ENCODE results near the gene CEACAM20. TPM values are rescaled to one million over a fixed set of nuclear protein-coding genes. Genes with fewer than 3 reads are reported as not detected.
"Not testable (repeated sequence)": the region's sequence is repeated elsewhere in the genome, so short reads cannot be mapped to it uniquely, and the experiment has no call there.

Gene CEACAM20
- total RNA-seq = not detected in 2 replicates
- not detected for polyA plus RNA-seq (2012)

DNA sequence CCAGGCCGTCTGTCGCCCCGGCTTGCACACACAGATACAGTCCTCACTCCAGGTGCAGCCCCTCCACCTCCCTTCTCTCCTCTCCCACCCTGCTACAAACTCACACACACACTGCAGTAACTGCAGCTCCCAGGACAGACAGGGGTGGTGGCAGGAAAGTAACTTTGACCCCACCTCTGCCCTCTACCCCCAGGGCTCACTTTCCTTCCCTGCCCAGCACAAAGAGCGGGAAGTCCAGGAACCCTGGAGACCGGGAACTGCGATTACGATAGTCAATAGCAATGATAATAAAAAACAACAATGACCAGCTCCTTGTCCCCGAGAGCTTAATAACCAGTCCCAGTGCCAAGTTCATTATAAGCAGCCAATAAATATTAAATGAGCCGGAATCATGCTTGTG, at the start of gene CEACAM20:
Gene CEACAM20 (minus strand): TSS at position 140 of the 400 bp plus-strand sequence. CDS start 166 bp downstream, outside the sequence.
- DNase-seq (ENCODE audit: low read depth) = no peak

DNA sequence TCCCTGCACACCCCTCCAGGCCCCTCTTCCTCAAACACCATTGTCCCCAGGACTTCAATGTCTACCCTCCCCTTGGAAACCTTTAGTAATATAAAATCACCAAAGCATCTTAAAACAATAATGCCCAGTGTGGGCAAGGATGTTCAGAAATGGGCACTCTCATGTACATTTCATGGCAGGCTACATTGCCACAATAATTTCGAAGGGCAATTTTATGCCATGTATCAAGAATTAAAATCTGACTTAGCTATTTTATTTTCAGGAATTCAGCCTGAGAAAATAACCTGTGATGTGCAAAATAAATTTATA, 48.0 kb upstream of the CEACAM20 start:
- DNase-seq (ENCODE audit: low read depth) = no peak

DNA sequence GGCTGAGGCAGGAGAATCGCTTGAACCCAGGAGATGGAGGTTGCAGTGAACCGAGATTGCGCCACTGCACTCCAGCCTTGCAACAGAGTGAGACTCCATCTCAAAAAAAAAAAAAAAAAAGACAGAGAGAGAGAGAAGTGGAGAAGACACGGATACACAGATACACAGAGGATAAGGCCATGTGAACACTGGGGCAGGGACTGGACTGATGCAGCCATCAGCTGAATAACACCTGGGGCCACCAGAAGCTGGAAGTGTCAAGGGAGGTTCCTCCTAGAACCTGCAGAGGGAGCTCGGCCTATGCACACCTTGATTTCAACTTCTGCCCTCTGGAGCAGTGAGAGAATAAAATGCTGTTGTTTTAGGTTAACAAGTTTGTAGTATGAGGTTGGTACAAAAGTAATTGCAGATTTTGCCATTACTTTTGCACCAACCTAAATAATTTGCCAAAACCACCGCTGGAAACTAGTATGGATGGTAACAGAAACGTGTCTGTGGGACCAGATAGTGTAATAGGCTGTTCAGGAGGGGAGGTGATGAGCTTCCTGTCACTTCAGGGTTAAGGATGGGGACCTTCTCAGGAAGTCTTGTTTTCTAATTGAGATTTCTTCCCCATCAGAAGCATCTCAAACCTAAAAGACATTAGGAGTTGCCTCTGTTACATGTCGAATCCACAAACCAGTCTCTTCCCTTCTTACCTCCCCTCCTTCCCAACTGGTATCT, 47.5 kb upstream of the CEACAM20 start:
- DNase-seq (ENCODE audit: low read depth) = peak; percentile 24

DNA sequence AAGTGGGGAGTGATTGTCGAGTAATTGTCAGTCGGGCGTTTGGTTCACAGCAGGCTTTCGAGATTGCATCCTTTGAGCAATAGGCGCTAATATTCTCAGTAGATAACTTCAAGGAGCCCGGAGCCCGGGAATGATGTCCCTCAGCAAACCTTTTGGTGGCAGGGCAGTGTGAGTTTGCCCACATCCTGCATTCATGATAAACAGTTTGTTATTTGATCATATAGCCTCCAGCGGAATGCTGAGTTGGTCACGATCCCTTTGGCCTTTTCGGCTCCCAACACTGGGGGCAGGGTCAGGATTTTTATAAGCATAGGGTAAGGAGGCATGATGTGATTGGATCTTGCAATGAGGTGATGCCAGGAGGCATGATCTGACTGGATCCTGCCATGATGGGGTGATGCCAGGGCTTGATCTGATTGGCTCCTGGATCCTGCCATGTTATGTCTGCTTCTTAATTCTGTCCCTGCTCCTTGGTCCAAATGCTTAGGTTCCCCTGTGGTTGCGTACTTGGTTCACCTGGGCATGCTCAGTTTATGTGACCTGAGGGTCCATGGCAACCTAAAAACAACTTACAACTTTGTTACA, 45.7 kb upstream of the CEACAM20 start:
- DNase-seq (ENCODE audit: low read depth) = no peak

DNA sequence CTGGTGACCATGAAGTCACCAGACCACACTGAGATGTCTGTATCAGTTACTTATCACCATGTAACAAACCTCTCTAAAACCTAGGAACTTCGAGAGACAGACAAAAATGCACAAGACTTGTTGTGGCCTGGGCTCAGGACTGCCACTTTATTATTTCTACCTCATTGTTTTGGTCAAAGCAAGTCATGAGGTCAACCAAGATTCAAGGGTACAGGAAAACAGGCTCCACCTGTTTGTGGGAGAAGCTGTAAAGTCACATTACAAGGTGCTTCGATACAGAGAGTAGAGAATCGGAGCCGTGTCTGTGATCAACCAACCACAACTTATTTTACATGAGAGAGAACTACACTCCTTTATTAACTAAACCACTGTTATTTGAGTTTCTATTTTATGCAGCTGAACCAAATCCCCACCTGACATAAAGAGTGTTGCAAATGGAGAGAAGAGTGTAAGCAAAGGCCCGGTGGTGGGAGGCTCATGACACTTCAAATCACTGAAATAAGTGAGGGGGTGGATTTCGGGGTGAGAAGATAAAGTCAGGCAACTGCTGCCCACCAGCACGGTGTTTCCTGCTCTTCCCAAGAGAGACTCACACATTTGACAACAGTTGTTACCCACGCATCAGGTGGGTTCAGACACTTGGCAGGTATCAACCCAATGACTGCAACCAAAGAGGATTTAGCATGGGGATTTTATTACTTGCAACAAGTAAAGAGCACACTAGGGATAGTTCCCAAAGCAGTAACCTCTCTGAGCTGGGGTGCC, 44.9 kb upstream of the CEACAM20 start:
- DNase-seq (ENCODE audit: low read depth) = no peak

DNA sequence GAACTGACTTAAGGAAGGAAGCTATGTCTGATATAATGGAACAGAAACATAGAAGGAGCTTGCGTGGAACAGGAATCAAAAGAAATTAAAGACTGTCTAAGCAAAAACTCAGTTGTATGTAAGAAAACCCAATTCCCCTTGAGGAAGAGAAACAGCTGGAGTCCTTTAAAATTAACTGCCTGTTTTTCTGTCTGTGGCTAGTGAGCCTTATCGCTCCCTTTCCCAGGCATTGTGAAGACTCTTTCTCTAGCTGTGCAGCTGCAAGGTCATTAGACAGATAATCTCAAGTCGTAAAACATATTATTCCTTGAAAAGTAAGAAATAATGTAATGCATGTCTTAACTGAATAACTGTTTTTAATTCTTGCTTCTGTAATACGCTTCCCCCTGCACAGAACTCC, 44.2 kb upstream of the CEACAM20 start:
- DNase-seq (ENCODE audit: low read depth) = no peak

DNA sequence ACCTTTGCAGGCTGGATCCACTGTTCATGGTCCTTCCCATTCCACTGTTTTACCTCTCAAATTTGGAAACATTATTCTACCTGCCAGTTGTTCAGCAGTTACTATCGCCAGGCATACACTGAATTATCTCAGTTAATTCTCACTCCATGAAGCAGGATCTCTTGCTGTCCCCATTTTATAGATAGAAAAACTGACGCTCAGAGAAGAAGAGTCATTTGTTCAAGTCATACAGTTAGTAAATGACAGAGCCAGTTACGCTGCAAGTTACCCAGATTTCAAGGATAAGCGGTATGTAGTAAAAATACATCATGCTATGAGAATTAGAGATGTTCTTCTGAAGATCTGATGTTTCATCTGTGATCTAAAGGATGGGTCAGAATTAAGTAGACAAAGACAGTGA, 43.7 kb upstream of the CEACAM20 start:
- no peak for DNase-seq (ENCODE audit: low read depth)

DNA sequence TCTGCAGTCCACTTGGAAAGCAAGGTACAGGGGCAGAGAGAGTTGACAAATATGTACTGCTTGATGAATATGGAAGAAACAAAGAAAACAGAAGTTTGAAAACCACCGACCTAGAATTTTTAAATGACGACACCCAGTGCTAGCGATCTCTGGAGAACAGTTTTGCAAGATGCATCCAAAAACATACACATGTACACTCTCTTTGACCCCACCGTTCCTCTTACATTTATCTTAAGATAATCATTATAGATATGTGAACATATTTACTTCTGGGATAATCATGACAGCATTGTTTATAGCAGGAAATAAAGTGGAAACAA, 43.1 kb upstream of the CEACAM20 start:
- no peak for DNase-seq (ENCODE audit: low read depth)

DNA sequence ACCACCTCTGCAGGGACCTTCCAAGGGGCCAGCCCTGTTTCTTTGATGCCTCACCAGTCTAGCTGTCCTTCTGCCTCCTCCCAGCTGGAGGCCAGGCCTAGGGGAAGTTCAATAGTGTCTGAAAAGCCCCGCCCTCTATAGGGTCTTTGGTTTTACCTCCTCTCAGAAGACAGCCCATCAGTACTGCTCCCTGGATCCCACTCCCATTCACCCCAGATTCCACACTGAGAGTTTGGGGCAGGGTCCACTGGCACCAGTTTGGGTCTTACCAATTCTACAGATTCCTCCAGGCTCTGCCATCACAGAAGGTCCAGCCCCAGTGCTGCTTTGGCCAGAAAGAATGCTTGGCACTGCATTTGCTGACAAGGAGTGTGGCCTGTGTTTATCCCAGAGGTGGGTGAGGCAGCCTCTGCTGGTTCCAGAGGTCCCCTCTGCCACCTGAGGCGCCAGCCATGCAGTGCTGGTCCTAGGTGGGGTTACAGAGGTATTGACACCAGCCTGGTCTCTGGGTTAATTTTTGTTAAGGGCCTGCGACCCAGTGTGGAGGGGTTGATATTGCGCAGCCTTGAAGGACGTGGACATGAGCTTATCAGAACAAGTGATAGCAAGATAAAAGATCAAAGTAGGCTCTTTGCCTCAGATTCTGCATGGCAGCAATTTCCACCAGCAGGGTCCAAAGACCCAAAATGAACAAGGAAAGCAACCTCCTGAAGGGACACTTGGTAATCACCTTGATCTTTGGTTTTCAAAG, 42.5 kb upstream of the CEACAM20 start:
- DNase-seq (ENCODE audit: low read depth) = no peak

DNA sequence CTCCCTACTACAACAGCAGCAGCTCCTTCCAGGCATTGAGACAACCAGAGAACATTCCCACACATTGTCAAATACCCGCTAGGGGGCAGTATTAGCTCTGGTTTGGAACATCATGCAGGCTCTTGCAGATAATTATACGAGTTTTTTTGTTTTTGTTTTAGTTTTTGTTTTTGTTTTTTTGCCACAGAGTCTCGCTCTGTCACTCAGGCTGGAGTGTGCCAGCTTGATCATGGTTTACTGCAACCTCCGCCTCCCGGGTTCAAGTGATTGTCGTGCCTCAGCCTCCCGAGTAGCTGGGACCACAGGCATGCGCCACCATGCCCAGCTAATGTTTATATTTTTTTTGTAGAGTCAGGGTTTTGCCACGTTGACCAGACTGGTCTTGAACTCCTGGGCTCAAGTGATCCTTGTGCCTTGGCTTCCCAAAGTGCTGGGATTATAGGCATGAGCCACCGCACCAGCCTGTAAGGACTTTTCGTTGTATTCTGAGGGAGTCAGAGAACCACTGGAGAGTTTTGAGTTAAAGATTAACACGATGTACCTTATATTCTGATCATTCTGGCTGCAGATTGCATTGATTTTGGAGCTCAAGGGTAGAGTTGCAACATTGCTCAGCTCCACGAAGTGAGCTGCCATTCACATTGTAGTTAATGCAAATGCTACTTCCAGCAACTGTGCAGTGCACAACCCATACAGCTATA, 41.7 kb upstream of the CEACAM20 start:
- DNase-seq (ENCODE audit: low read depth) = peak; percentile 90

DNA sequence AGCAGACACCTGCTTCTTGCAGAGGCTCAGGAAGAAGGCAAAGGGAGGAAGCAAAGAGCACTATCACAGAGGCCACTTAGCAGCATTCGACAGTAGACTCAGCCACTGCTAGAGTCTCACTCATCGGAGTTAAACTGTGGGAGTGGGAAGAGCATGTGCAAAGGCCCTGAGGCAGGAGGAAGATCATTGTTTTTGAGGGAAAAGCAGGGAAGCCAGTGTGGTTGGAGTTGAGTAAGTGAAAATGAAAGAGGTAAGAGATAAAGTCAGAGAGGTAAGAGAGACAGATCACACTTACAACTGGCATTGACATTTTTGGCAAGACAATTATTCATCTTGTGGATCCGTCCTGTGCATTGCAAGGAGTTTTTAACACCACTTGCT, 41.1 kb upstream of the CEACAM20 start:
- DNase-seq (ENCODE audit: low read depth) = no peak

DNA sequence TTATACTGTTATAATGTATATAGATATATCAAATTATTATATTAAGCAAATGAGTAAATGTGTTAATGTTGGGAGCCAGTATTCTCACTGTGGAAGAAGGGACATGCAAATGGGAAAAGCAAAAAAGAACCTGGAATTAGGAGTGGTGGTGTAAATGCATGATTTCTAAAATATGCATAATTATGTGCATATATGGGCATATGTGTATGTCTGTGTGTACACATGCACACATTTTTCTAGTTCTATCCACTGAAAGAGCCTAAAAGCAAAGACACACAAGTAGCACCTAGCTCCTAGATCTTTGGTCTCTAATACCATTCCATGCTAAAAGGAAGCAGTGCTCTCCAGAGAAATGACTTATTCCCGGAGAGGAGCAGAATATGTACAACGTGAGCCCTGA, 38.3 kb upstream of the CEACAM20 start:
- DNase-seq (ENCODE audit: low read depth) = no peak

DNA sequence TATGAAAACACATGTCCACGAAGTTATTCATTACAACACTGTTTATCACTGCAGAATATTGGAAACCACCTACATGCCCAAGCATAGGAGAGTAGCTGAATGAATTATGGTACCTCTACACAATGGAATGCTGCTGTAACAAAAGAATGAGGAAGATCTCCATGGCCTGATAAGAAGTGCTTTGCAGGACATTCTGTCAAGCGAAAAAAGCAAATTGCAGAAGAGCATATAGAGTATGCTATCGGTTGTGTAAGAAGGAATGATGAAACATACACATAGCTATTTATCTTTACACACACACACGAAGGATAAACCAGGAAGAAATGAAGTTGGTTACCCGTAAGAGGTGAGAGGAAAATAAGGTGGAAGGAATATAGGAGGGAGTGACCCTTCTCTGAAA, 37.5 kb upstream of the CEACAM20 start:
- DNase-seq (ENCODE audit: low read depth) = no peak

DNA sequence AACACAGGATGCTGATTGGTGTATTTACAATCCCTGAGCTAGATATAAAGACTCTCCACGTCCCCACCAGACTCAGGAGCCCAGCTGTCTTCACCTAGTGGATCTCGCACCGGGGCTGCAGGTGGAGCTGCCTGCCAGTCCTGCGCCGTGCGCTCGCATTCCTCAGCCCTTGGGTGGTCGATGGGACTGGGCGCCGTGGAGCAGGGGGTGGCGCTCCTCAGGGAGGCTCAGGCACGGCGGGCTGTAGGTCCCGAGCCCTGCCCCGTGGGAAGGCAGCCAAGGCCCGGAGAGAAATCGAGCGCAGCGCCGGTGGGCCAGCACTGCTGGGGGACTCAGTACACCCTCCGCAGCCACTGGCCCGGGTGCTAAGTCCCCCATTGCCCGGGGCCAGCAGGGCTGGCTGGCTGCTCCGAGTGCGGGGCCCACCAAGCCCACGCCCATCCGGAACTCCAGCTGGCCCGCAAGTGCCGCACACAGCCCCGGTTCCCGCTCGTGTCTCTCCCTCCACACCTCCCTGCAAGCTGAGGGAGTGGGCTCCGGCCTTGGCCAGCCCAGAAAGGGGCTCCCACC, 33.7 kb upstream of the CEACAM20 start:
- not testable (repeated sequence) for DNase-seq (ENCODE audit: low read depth)

DNA sequence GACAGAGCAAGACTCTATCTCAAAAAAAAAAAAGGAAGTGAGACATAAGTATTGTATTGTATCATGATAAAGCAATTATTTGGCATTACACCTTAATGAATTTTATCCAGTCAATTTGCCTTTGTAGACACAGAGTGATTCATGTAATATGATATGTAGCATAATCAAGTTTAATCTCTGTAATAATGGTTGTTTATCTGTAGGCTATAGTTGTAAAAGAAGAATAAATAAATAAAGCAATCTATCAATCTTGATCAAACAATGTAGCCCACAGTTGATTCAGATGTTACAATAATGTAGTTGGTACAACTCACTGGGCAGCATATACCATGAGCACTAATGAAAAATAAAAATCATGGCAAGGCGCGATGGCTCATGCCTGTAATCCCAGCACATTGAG, 28.5 kb upstream of the CEACAM20 start:
- no peak for DNase-seq (ENCODE audit: low read depth)

DNA sequence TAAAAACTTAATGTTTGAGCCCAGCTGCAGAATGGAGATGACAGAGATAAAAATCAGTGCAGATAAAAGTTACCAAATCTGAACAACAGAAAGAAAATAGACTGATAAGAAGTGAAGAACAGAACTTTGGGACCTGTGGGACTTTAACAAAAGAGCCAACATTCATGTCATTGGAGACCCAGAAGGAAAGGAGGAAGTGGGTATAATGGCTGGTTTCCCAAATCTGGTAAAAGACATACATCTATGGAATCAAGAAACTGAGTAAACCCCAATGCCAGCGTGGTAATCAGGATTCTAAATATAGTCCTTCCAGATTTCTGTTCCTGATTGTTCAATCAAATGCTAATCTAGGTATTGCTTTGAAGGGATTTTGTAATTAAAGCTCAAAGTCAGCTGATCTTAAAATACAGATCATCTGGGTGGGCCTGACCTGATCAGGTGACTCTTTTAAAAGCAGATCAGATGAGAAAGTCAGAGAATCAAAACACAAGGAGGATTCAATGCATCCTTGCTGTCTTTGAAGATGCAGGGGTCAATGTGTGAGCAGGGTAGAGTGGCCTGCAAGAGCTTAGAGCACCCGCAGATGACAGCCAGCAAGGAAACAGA, 25.3 kb upstream of the CEACAM20 start:
- DNase-seq (ENCODE audit: low read depth) = no peak

DNA sequence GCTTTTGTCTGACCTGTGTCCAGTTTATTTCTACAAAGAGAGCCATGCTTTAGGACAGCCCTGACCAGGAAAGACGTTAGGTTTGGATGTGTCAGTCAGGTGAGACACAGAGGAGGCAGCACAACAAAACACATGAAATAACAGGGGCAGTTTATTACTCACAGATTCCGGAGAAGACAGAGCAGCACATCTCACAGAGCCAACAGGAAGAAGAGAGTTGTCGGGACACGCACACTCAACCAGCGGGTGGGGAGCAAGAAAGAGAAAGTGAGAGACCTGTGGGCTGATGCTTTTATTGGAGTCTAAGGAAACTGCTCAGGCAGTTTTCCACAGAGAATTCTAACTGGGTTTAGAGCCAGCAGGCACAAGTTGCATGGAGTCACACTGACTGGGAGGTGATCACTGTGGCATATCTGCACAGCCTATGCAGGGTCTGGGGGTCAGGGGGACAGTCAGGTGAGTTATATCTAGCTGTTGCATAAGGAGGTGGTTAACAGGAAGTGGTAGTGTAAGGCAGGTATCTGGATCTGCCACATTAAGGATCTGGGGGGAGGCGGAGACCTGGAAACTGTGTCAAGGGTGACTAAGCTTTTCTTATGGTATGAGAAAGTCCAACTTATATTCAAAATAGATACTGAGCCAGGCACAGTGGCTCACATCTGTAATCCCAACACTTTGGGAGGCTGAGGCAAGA, 24.1 kb upstream of the CEACAM20 start:
- DNase-seq (ENCODE audit: low read depth) = no peak

DNA sequence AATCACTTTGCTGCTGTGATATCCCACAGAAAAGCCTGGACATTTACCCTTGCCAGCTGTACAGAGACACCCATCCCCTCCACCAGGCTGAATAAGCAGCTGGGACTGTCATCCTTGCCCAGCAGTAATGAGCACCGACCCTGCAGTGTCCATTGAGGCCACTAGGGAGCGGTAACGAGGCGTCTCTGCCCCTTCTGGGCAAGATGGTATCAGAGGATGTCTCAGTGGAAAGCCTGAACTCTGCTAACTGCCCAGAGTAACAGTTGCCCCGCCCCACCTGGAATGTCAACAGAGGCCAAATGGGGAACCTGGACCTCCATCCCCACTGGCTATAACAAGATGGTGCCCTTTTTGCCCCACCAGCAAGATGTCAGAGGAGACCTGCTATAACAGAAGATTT, 22.8 kb upstream of the CEACAM20 start:
- peak; percentile 53 for DNase-seq (ENCODE audit: low read depth)

DNA sequence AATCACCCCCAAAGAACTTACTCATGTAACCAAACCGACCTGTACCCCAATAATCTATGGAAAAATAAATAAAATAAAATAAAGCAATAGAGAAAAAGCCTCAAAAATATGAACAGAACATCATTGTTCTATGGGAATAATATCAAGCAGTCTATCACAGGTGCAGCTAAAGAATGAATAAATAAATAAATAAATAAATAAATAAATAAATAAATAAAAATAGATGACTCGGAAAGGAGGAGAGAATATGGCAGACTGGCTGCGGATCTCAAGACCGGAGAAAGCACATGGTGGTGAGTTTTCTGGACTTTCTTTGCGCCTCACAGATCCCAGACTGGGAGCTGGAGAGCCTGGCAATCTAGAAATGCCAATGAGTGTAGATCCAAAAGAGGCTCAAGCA, 22.4 kb upstream of the CEACAM20 start:
- no peak for DNase-seq (ENCODE audit: low read depth)

DNA sequence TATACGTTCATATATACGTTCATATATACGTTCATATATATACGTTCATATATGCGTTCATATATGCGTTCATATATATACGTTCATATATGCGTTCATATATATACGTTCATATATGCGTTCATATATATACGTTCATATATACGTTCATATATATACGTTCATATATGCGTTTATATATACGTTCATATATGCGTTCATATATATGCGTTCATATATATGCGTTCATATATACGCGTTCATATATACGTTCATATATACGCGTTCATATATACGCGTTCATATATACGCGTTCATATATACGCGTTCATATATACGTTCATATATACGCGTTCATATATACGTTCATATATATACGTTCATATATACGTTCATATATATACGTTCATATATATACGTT, 21.5 kb upstream of the CEACAM20 start:
- DNase-seq (ENCODE audit: low read depth) = not testable (repeated sequence)
